IMR-90 (cell line): ENCODE measurements around the gene CDK2AP2. TPM values are rescaled to one million over a fixed set of nuclear protein-coding genes. Genes with fewer than 3 reads are reported as not detected.

Source experiments
- ATAC-seq: fragments of 200-7000 bp; cut with Tn5 transposase; 2 replicates; pipeline ENCODE4 v1.9.1; 2020; ENCODE audit warnings: low read depth, mild to moderate bottlenecking, moderate library complexity
- BruUV-seq: library from RNA; stranded (reverse); fragments of 400-500 nt; replicated peaks from 2 replicates; lab custom pipeline; 2021; lab: Mats Ljungman, UMichigan
- CTCF ChIA-PET: fragments of 300-600 bp; formaldehyde crosslinking; extraction: SDS; loops from one replicate; lab custom pipeline; 2021; ENCODE audit warnings: antibody characterized with exemption; lab: Yijun Ruan, JAX
- POLR2A ChIA-PET: fragments of 300-600 bp; sonication (Branson Sonifier 250); formaldehyde crosslinking; loops from one replicate; lab custom pipeline; 2022; ENCODE audit warnings: antibody characterized with exemption; ENCODE audit not compliant: unreplicated experiment; lab: Charles Lee
- DNase-seq: peaks from one replicate; pipeline ENCODE4 v3.0.0; 2013
- H2AFZ ChIP-seq: replicated peaks from 2 replicates; pipeline ENCODE3; 2013; ENCODE audit warnings: low read length, mild to moderate bottlenecking; ENCODE audit not compliant: poor library complexity
- H2AK5ac ChIP-seq: 2 replicates; pipeline ENCODE4 v1.6.1; 2013; ENCODE audit warnings: low read depth, low read length, inconsistent platforms
- H2AK9ac ChIP-seq: replicated peaks from 2 replicates; pipeline ENCODE3; 2013; ENCODE audit warnings: mild to moderate bottlenecking, low read depth, low read length, moderate library complexity; ENCODE audit not compliant: poor library complexity
- H2BK120ac ChIP-seq: 2 replicates; pipeline ENCODE4 v1.6.1; 2013; ENCODE audit warnings: low read depth, low read length, inconsistent platforms
- H2BK15ac ChIP-seq: 3 replicates; pipeline ENCODE4 v1.6.1; 2013; ENCODE audit warnings: low read depth, low read length, inconsistent platforms
- H2BK20ac ChIP-seq: 2 replicates; pipeline ENCODE4 v1.6.1; 2013; ENCODE audit warnings: low read depth, mild to moderate bottlenecking, inconsistent platforms, low read length, moderate library complexity
- H2BK5ac ChIP-seq: 2 replicates; pipeline ENCODE4 v1.6.1; 2013; ENCODE audit warnings: mild to moderate bottlenecking, low read depth, low read length, inconsistent platforms; ENCODE audit not compliant: poor library complexity, severe bottlenecking
- H3K14ac ChIP-seq: replicated peaks from 2 replicates; pipeline ENCODE4 v1.6.1; 2013; ENCODE audit warnings: low read depth, low read length, inconsistent platforms
- H3K18ac ChIP-seq: 2 replicates; pipeline ENCODE4 v1.6.1; 2013; ENCODE audit warnings: low read depth, low read length, control low read depth
- H3K23ac ChIP-seq: 2 replicates; pipeline ENCODE4 v1.6.1; 2013; ENCODE audit warnings: low read depth, low read length, inconsistent platforms
- H3K27ac ChIP-seq: 2 replicates; pipeline ENCODE4 v1.5.1; 2013; ENCODE audit warnings: mild to moderate bottlenecking, control low read depth, low read length; ENCODE audit not compliant: insufficient read depth
- H3K27me3 ChIP-seq: 2 replicates; pipeline ENCODE4 v1.6.1; 2013; ENCODE audit warnings: low read length; ENCODE audit not compliant: control insufficient read depth, insufficient read depth
- H3K36me3 ChIP-seq: 2 replicates; pipeline ENCODE4 v1.6.1; 2013; ENCODE audit warnings: low read length, mixed read lengths; ENCODE audit not compliant: control insufficient read depth, insufficient read depth
- H3K4ac ChIP-seq: 2 replicates; pipeline ENCODE4 v1.6.1; 2013; ENCODE audit warnings: low read depth, low read length, inconsistent platforms
- H3K4me1 ChIP-seq: 2 replicates; pipeline ENCODE4 v1.6.1; 2013; ENCODE audit warnings: low read length, mixed read lengths; ENCODE audit not compliant: control insufficient read depth, insufficient read depth
- H3K4me2 ChIP-seq: 2 replicates; pipeline ENCODE4 v1.6.1; 2013; ENCODE audit warnings: low read depth, mild to moderate bottlenecking, control low read depth, low read length, moderate library complexity
- H3K4me3 ChIP-seq: 2 replicates; pipeline ENCODE4 v1.5.1; 2013; ENCODE audit warnings: low read depth, mild to moderate bottlenecking, control low read depth, low read length, moderate library complexity; ENCODE audit not compliant: insufficient read depth
- H3K56ac ChIP-seq: 2 replicates; pipeline ENCODE4 v1.6.1; 2013; ENCODE audit warnings: low read length, inconsistent platforms; ENCODE audit not compliant: insufficient read depth; ENCODE audit errors: extremely low read depth
- H3K79me1 ChIP-seq, 2 experiments: 2 replicates each; pipeline ENCODE4 v1.6.1; 2013; ENCODE audit warnings: low read length in 2 of 2, inconsistent platforms in 1 of 2, low read depth in 1 of 2
- H3K9ac ChIP-seq: 2 replicates; pipeline ENCODE4 v1.6.1; 2013; ENCODE audit warnings: low read depth, low read length, control low read depth
- H3K9me1 ChIP-seq: 2 replicates; pipeline ENCODE4 v1.6.1; 2013; ENCODE audit warnings: low read length, inconsistent platforms; ENCODE audit not compliant: insufficient read depth
- H3K9me3 ChIP-seq: 2 replicates; pipeline ENCODE4 v1.6.1; 2013; ENCODE audit warnings: low read length; ENCODE audit not compliant: control insufficient read depth, insufficient read depth
- H4K20me1 ChIP-seq: 2 replicates; pipeline ENCODE4 v1.6.1; 2013; ENCODE audit warnings: low read length, inconsistent platforms; ENCODE audit not compliant: insufficient read depth
- H4K5ac ChIP-seq: 2 replicates; pipeline ENCODE4 v1.6.1; 2013; ENCODE audit warnings: mild to moderate bottlenecking, low read depth, low read length, control low read depth
- H4K8ac ChIP-seq, 2 experiments: 2 replicates each; pipeline ENCODE4 v1.6.1; 2013; ENCODE audit warnings: low read depth in 2 of 2, low read length in 2 of 2, control low read depth in 1 of 2, inconsistent platforms in 1 of 2
- H4K91ac ChIP-seq: 2 replicates; pipeline ENCODE4 v1.6.1; 2013; ENCODE audit warnings: low read depth, low read length, inconsistent platforms; ENCODE audit not compliant: insufficient read depth
- BHLHE40 ChIP-seq: fragments of 150-350 bp; IDR thresholded peaks from 2 replicates; pipeline ENCODE4 v1.6.1; 2016; ENCODE audit warnings: mild to moderate bottlenecking, low read depth, low read length
- CEBPB ChIP-seq: IDR thresholded peaks from 2 replicates; pipeline ENCODE4 v1.6.1; 2012; ENCODE audit warnings: low read depth, low read length, improper control_type of control experiment
- CHD1 ChIP-seq: IDR thresholded peaks from 2 replicates; pipeline ENCODE4 v1.6.1; 2012; ENCODE audit warnings: low read depth, low read length, improper control_type of control experiment
- CTCF ChIP-seq: conservative IDR thresholded peaks from 2 replicates; pipeline ENCODE4 v1.5.1; 2012; ENCODE audit warnings: mild to moderate bottlenecking, low read depth, low read length, improper control_type of control experiment
- ELK1 ChIP-seq: fragments of 150-350 bp; IDR thresholded peaks from 2 replicates; pipeline ENCODE4 v1.6.1; 2016; ENCODE audit warnings: low read depth, mild to moderate bottlenecking, low read length, moderate library complexity, borderline replicate concordance
- FOS ChIP-seq: fragments of 150-350 bp; IDR thresholded peaks from 2 replicates; pipeline ENCODE4 v1.6.1; 2016; ENCODE audit warnings: low read depth, low read length
- MAZ ChIP-seq: IDR thresholded peaks from 2 replicates; pipeline ENCODE4 v1.6.1; 2012; ENCODE audit warnings: low read depth, mild to moderate bottlenecking, low read length, improper control_type of control experiment, moderate library complexity, borderline replicate concordance
- MXI1 ChIP-seq: IDR thresholded peaks from 2 replicates; pipeline ENCODE4 v1.6.1; 2012; ENCODE audit warnings: low read depth, mild to moderate bottlenecking, low read length, moderate library complexity, borderline replicate concordance
- NFE2L2 ChIP-seq: fragments of 150-350 bp; IDR thresholded peaks from 2 replicates; pipeline ENCODE4 v1.6.1; 2016; ENCODE audit warnings: low read depth, mild to moderate bottlenecking, low read length
- POLR2A ChIP-seq: IDR thresholded peaks from 2 replicates; pipeline ENCODE4 v1.6.1; 2012; ENCODE audit warnings: mild to moderate bottlenecking, low read depth, low read length
- RAD21 ChIP-seq: IDR thresholded peaks from 2 replicates; pipeline ENCODE4 v1.6.1; 2012; ENCODE audit warnings: low read length, improper control_type of control experiment
- RCOR1 ChIP-seq: IDR thresholded peaks from 2 replicates; pipeline ENCODE4 v1.6.1; 2012; ENCODE audit warnings: mild to moderate bottlenecking, low read length, improper control_type of control experiment; ENCODE audit not compliant: insufficient replicate concordance
- RFX5 ChIP-seq: IDR thresholded peaks from 2 replicates; pipeline ENCODE4 v1.8.0; 2012; ENCODE audit warnings: low read depth, mild to moderate bottlenecking, low read length, moderate library complexity
- SMC3 ChIP-seq: fragments of 150-350 bp; IDR thresholded peaks from 2 replicates; pipeline ENCODE4 v1.6.1; 2016; ENCODE audit warnings: low read depth, mild to moderate bottlenecking, antibody characterized with exemption, low read length, moderate library complexity
- WGBS, 2 experiments: methylation state at CpG; one replicate each; pipeline versions ENCODE4 v1.1.5 to v1.1.7; 2013; ENCODE audit warnings: missing lambda C conversion rate in 2 of 2; ENCODE audit not compliant: insufficient read length in 1 of 2; ENCODE audit errors: extremely low coverage in 2 of 2; 5-methylcytosine and 5-hydroxymethylcytosine counted together
- dilution Hi-C: fragments of 300-500 bp; cut with HindIII; formaldehyde crosslinking; loops from one replicate; pipeline ENCODE4 v1.14.3; 2018; ENCODE audit warnings: low sequenced_read_pairs; ENCODE audit not compliant: unreplicated experiment
- in situ Hi-C: fragments of 300-500 bp; cut with MboI; formaldehyde crosslinking; loops from 3 replicates; pipeline ENCODE4 v1.14.3; 2019; ENCODE audit warnings: low sequenced_read_pairs, inconsistent platforms, mixed read lengths
- intact Hi-C: fragments of 100-400 bp; cut with micrococcal nuclease; formaldehyde crosslinking; loops from 2 replicates; pipeline ENCODE4 v1.10.0; 2022
- polyA plus RNA-seq, 3 experiments: library from polyadenylated mRNA; depleted of rRNA; stranded (reverse); fragments of >200 nt; gene quantifications; 2 replicates each; pipeline ENCODE4 v1.2.3, GENCODE V29; 2012; ENCODE audit warnings: low replicate concordance in 1 of 3
- total RNA-seq: library from RNA; depleted of rRNA; stranded (reverse); fragments of >200 nt; gene quantifications from 2 replicates; pipeline ENCODE4 v1.2.3, GENCODE V29; 2012
- TF ChIP-seq, protein P1 (sequence below): fragments of 150-350 bp; IDR thresholded peaks from 2 replicates; pipeline ENCODE4 v1.6.1; 2017; ENCODE audit warnings: mild to moderate bottlenecking, antibody characterized with exemption, low read length, low read depth

The CDK2AP2 gene
- total and polyA plus RNA-seq, 2 of the 4 experiments (the other 2 are of a cell fraction), result 8.1 to 44.7 TPM

- Histone ChIP-seq H3K27ac (no peak overlapping the region), H3K23ac (no peak overlapping the region), H4K5ac (no peak overlapping the region), H3K4ac (no peak overlapping the region), H3K79me1 (no peaks in the 10 kb centered on the region), H3K14ac (no peak overlapping the region), H4K20me1 (no peaks in the 10 kb centered on the region), H2AK5ac (no peak overlapping the region), H3K4me1 (no peaks in the 10 kb centered on the region), H3K9ac (no peak overlapping the region), H4K8ac (no peak overlapping the region), H2BK5ac (no peak overlapping the region), H4K91ac (no peak overlapping the region), H3K4me2 (no peak overlapping the region), H2AK9ac (no peak overlapping the region), H3K9me3 (no peaks in the 10 kb centered on the region), H3K27me3 (peaks cover 26% of the 10 kb centered on the region), H3K36me3 (no peaks in the 10 kb centered on the region), H2BK20ac (no peak overlapping the region), H3K9me1 (no peaks in the 10 kb centered on the region), H3K56ac (no peak overlapping the region), H3K4me3 (no peak overlapping the region), H2AFZ (no peak overlapping the region), H2BK120ac (no peak overlapping the region), H2BK15ac (no peak overlapping the region), H3K18ac (no peak overlapping the region)
- DNase-seq (no peak), ATAC-seq (no peak)
- no TSS peak for BruUV-seq
- POLR2A ChIA-PET, result no interaction called here
- in situ Hi-C loops, result no loop called here
- no CpG with 5 or more reads among the region's 3 CpGs for WGBS, 2 experiments
- CTCF ChIA-PET, result no interaction called here
- no peak for TF ChIP-seq POLR2A
- no peak for TF ChIP-seq RFX5
- no peak for TF ChIP-seq NFE2L2
- TF ChIP-seq RAD21, result no peak
- TF ChIP-seq FOS, result no peak
- TF ChIP-seq RCOR1, result no peak
- TF ChIP-seq MAZ, result no peak
- TF ChIP-seq CEBPB, result no peak
- TF ChIP-seq, protein P1, sequence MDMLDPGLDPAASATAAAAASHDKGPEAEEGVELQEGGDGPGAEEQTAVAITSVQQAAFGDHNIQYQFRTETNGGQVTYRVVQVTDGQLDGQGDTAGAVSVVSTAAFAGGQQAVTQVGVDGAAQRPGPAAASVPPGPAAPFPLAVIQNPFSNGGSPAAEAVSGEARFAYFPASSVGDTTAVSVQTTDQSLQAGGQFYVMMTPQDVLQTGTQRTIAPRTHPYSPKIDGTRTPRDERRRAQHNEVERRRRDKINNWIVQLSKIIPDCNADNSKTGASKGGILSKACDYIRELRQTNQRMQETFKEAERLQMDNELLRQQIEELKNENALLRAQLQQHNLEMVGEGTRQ, result no peak
- no peak for TF ChIP-seq ELK1
- no peak for TF ChIP-seq CHD1
- TF ChIP-seq CTCF, result no peak
- TF ChIP-seq BHLHE40, result no peak
- no peak for TF ChIP-seq SMC3
- no peak for TF ChIP-seq MXI1
- dilution Hi-C loops, result no loop called here
- intact Hi-C loops, result no loop called here
These were observed 34.2 kb upstream of the CDK2AP2 start for GRCh38 chr11:67542169-67542568.
